GM21529 (cell line): ENCODE results near the gene LRSAM1.

Experiments used
- ATAC-seq: cut with Tn5 transposase; IDR thresholded peaks from one replicate; pipeline ENCODE4 v1.9.1; 2021; ENCODE audit not compliant: unreplicated experiment

LRSAM1 gene

DNA sequence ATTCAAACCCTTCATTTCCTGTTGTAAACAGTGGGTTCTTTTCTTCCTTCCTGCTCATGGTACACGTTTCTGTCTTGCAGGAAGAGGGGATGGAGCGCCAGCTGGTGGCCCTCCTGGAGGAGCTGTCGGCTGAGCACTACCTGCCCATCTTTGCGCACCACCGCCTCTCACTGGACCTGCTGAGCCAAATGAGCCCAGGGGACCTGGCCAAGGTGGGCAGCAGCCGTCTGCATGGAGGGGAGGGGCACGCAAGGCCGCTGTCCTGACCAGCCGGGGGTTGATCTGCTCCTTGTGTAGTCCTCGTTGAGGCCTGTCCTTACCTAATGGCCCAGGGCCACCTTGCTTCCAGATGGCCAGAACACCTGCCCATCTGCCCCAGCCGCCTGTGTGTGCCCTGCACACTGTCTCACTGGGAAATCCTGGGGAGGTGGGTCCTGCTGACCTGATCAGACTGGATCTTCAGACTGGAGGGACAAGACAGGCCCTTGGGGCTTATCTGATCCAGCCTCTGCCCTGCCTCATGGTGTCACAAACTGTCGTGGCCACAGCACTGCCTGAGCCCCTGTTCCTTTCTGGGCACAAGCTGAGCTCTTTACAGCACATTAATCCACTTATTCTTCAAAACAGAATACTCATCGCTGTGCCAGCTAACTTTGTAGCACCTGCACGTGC lies 44.7 kb downstream of the LRSAM1 start:
- no peak for ATAC-seq

DNA sequence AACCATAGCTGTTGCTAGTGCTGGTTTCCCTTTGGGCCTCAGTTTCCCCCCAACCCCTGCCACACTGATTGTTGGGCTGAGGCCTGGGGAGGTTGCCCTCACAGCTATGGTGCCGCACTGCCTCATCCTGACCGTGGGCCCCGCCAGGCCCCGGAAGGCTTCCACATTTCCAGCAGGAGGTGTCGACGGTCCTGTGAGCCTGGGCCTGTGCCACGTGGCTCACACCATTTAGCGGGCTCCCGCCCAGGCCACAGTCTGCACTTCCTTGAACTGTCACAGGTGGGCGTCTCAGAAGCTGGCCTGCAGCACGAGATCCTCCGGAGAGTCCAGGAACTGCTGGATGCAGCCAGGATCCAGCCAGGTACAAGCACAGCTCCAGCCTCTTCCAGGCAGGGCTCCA lies 45.7 kb downstream of the LRSAM1 start:
- no peak for ATAC-seq

DNA sequence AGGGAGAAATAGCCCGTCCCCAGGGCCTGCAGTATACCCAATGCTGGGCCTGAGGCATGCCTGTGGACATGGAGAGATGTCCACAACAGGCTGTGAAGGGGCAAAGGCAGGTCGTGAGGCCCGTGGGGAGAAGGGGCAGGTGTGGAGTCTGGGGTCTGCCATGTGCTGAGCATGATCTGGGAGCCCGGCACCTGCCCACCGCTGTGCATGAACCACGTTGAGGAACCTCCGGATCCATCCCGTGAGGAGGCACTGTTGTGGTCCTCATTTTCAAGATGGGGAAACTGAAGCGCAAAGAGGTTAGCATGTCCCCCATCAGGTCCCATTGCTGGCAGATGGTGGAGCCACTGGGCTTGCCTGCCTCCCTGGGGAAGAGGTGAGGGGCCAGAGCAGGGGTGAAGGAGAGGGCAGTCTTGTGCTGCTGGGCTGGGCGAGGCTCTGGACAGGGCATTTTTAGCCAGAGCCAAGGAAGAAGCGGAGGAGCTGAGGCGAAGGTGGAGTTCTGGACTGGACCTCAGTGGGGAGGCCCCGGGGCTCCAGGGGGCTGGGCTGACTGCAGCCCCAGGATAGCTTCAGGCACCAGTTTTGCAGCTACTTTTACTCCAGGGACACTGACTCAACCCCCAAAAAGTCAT lies 46.5 kb downstream of the LRSAM1 start:
- ATAC-seq = no peak

DNA sequence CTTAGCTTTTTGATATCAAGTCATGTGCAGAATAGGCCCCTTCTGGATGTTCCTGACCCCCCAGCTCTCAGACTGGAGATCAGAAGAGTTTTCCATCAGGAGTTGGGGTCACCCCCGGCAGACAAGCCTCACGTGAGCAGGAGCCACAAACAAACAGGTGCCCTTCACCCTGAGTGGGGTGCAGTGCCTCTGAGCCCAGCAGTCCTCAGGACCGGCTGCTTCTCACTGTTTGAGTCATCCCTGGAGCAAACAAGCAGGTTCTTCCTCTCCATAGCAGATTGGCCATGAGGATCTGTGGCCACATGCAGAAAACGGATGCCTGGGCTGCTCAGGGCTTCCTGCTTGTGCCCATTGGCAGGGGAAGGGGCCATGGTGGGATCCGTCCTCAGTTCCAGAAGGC lies 47.0 kb downstream of the LRSAM1 start:
- ATAC-seq = no peak

DNA sequence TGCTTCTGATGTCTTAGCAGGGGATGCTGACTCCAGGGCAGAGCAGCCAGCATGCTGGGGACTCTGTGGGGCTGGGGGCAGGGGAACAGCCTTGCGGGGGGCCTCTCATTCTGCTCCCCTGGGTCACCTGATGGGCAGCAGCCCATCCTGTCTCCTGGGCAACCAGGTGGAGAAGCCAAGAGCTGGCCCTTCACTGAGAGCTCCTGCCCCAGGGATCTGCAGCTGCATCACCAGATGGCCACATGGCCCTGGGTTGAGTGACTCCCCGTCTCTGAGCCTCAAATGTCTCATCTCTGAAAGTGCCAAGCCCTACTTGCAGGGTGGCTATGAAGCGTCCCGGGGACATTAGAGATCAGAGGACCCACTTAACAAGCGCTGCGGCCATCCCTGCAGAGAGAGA lies 49.1 kb downstream of the LRSAM1 start:
- ATAC-seq = no peak

DNA sequence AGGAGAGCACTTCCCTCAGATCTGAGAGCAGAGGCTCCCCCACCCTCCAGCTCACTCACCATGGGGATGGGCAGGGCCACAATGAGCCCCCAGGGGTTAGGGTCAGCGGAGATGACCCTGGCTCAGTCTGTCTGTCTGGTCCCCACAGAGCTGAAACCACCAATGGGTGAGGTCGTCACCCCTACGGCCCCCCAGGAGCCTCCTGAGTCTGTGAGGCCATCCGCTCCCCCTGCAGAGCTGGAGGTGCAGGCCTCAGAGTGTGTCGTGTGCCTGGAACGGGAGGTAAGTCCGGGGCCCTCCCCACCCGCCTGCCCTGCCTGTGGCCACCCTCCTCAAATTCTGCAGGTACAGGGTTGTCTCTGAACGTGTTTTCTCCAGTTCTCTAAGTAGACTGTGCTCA lies 49.6 kb downstream of the LRSAM1 start:
- no peak for ATAC-seq

DNA sequence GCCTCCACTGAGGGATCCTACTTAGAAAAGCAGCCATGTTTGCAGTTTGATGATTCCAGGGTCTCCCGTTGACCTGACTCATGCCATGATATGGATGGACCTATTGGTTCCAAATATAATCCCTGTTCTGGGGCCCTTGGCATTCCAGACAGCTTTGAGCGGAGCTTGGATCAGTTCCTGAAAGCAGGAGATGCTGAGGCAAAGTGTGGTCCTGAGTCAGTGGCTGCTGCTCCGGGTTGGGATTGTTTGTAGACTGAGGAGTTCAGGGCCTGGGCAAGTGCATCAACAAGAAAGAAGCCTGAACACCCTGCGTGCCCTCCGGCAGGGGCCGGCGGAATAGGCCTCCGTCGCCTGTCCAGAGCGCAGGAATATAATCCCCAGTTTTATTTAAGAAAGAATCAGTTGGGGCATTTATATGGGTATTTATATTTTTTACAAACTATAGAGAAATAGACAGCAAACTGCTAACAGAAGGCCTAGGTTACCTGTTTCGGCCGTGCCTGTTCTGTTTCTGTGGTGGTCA lies 50.6 kb downstream of the LRSAM1 start:
- no peak for ATAC-seq

DNA sequence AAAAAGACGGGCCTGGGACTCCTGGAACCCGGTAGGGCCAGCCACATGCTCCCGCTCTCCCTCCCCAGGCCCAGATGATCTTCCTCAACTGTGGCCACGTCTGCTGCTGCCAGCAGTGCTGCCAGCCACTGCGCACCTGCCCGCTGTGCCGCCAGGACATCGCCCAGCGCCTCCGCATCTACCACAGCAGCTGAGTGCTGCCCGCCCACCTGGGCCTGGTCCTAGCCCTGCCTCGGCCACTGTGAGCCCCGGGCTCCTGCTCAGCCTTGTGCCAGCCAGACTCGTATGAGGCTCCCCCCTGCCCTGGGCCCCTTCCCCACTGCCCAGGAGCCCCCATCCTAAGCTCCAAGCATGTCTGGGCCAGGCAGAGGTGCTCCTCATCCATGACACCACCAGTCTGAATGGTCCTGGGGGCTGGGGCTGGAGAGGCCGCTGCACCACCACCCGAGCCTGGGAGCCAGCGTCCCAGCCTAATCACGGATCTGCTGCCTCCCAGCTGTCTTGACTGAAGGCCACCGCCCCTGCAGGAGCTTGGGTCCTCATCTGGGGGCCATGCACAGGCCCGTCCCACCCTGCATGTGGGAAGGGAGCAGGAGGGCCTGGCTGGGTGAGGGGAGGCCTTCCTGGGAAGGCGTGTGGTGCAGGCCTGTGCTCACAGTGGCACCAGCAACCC lies 51.5 kb downstream of the LRSAM1 start:
- no peak for ATAC-seq

DNA sequence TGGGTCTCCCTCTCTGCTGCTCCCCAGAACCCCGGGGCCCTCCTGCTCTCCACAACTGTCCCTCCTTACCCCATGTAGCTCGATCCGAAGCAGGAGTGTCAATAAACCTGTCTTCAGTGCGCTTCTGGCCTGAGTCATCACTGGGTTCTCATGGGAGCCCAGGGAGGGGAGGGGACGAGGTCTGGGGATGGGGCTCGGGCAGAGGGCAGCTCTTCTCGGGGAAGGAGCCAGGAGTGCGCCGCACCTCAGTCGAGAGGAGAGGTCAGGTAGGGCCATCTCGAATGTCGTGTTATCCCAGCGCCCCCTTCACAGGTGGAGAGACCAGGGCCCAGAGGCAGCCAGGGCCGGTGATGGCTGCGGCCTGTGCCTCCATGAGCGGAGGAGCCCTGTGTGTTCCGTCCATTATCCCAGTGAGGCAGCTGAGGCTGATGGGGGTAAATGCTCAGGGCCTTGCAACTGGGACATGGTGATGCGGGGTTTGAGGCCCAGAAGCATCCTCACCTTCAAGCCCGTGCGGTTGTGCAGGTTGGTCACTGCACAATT lies 52.1 kb downstream of the LRSAM1 start:
- no peak for ATAC-seq

DNA sequence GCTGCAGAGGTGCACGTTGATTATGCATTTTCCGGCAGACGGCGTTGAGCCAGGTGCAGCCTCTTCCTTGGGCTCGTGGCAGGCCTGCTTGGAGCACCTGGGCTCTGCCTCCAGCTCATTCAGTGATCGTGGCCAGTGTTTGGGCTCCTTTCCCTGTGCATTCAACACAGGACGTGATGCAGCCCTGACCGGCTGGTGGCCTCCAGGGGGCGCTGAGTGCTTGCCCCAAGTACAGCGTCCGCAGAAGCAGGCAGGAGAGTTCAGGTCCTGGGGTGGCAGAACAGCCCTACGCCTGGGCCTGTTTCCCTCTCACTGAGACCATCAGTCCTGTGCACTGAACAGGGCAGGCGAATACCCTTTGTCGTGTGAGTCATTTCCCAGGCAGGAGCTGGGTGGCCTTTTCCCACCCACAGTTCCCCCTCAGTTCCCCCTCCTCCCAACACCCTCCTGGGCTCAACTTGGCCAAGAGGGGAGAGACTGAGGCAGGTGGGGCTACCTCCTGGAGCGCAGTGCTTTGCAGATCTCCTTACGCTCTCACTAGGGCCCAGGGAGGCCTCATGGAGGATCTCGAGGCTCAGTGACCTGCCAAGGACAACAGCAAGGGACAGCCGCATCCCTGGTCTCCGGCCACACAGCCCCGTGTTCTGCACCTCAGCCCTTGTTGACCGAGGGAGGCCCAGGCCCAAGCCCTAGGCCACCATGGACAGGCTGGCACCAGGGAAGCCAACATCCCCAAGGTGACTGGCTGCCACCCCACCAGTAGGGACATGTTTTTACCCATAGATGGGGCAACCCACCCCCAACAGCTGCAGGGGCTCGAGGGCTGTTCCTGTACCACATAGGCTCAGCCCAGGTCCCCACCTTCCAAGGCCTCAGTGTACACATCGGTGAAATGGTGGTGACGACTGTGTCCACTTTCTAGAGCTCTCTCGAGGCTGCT lies 52.9 kb downstream of the LRSAM1 start:
- ATAC-seq = no peak

DNA sequence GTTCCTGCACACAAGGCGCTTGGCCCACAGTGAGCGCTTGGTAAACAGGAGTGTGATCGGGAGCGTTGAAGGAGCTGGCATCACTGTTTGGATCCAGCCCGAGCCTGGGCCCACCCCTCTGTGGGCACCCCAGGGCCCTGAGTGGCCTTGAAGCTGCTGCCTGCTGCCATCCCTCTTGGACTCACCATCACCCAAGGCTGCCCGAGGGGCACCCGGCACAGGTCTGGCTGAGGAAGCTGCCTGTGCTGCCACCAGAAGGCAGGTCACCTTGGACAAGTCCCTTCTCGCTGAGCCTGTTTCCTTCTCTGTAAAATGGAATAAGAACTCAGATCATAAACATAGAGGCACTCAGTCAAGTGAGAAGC lies 53.6 kb downstream of the LRSAM1 start:
- ATAC-seq = no peak

DNA sequence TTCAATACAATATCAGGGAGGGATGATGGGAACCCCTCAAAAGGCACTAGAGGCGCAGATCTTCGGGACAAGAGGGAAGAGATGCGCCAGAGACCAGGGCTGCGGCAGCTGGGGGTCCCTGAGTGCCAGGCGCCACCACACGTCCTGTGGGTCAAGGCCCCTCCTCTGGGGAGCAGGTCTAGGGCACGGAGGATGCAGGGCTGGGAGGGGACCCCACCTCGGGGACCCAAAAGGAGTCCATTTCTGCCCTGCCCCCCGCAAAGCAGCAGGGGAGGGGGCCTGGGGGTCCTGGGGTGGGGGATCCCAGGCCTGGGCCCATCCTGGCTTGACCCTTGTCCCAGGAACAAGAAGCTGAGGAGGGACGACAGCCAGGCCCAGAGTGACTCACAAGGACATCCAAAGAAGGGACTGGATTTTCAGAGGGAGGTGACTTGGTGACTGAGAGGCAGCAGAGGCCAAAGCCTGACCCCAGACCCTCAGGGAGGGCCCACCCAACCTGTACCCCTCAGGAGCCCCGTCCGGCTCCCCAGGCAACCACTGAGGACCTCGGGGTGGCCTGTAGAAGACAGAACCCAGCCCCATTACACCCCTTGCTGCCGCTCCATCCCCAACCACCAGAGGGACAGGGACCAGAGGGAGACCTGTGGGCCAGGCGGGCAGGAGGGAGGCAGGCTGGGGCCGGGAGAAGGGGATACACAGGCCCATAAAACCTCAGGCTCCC lies 54.2 kb downstream of the LRSAM1 start:
- ATAC-seq = no peak

DNA sequence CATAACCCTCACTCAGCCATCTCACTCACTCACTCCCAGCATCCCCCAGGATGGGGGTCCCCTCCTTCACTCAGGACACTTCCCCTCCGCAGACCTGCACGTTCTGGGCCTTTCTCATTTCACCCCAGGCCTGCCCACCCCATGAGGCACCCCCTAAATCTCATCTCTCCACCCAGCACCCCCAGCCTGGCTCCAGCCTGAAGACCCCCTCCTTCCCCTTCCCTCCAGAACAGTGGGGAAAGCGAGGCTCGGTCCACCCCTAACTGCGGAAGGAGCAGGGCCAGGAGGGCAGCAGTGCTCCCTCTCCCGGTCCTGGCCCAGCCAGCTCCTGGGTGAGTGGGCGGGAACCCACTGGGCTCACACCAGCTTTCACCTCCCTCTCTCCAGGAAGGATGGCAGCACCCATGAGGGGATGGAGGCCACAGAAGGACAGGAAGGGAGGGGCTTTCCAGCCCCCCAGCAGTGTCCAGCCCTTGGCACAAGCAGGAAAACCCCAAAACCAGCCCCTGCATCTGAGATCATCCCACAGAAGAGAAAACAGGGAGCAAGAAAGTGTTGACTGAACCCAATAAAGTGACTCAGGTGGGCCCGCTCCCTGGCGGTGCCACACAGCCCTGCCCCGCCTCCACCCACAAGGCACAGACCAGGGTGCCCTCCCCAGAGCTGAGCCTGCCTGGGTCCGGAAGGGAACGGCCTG lies 55.0 kb downstream of the LRSAM1 start:
- ATAC-seq = no peak

DNA sequence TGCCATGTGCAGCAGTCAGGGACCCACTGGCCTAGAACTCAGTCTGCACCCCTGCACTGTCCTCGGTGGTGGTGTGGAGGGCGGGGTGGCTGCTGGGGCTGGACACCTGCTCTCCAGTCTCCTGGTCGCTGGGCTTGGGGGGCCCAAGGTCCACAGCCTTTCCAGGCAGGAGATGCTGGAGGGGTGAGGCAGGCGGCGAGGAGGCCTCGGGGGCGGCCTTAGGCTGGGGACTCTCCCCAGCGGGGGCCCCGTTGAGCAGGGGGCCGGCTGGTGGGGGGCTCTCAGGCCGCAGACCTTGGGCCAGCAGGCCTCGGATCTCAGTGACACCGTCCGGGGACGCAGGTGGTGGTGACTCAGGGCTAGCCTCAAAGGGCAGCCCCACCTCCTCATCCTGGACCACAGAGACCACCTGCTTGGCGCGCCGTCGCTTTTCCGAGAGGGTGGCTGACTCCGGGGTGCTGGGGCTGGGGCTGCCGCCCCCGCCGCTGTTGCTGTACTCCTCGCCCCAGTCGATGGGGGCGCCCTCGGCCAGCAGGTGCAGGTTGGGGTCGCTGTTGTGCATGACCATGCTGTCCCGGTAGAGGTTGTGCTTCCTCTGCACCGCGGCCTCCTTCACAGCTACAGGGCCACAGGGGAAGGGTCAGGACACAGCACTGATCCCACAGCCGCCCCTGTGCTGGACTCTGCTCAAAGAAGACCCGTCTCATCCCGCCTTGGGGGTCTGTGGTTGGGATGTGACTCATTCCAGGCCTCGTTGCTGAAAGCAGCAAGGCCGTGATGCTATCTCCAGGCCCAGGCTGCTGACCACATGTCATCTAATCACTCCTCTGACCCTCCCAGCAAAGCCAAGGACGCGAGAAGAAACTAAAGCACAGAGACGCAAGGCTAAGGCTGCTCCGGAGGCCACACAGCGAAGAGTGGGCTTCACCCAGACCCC lies 55.8 kb downstream of the LRSAM1 start:
- no peak for ATAC-seq

DNA sequence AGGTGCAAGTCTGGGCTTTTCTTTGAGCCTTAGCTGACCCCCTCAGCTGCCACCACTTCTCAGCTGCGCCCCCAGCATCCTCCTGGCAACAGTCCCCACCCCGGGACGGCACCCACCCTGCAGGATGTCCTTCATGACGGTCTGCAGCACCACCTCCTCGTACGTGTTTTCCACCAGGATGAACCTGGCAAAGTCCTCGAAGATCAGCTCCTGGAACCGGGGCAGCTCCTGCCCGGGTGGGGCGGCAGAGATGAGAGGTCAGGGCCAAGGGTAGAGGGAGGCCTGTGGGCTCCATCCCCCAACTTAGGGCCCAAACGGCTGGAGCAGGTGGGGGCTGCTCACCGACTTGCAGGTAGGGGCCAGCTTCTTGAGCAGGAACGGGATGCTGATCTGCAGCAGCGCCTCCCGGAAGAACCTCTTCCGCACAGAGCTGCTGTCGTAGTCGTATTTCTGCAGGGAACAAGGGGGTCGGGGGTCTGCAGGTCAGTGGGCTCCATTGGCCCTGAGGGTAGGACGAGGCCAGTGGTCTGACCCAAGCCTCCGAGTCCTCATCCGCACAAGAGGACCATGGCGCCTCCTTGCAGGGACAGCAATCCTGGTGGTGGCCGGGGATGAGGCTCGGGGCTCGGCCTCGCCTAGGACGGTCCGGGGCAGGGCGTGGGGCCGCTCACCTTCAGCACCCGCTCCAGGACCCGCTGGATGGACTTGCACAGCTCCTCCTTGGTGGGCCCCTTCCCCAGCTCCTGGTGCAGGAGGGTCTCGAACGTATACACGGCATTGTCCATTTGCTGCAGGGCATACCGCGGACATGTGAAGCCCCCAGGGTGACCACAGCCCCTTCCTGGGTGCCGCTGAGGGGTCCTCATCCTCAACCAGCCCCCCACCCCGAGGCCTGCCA lies 56.7 kb downstream of the LRSAM1 start:
- ATAC-seq = no peak

DNA sequence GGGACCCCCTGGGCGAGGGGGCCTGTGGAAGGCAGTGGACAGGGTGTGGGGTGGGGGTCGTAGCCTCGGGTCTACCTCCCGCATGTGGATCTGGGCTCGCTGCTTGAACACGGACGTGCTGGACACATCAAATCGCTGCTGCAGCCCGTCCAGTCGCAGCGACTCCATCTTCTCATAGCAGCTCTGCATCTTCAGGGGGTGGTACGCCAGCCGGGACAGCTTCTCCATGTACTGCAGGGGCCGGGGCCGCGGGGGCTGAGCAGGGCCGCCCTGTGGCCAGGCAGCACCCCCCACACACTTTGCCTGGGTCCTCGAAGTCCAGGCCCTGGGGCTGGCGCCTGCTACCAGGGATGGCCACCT lies 57.6 kb downstream of the LRSAM1 start:
- no peak for ATAC-seq

DNA sequence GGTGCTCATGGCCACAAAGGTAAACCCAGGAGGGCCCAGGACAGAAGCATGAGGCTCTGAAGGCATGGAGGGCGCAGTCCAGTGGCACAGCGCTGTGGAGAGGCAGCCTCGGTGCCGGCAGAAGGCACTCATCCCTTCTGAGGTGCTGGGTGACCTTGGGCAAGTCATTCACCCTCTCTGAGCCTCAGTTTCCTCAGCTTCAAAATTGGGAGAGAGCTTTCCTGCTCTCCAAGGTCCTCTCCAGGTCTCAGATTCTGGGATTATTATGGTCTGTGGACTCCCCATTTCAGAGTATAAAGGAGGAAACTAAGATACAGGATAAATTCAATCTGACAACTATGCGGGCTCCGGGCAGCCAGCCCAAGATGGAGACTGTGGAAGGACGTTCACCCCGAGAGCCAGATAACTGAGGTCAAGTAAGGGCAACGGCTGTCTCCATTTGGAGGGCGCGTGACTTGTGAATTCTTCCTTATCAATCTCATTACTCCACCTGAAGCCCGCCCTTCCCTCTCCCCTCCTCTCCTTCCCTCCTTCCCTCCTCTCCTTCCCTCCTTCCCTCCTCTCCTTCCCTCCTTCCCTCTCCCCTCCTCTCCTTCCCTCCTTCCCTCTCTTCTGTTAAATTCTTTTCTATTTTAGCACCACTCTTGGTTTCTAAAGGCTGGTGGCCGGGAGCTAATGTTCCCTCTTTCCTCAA lies 58.1 kb downstream of the LRSAM1 start:
- ATAC-seq = no peak
